SK-N-MC (cell line): ENCODE results near the gene ADAMTS5.

Experiments
- EZH2 ChIP-seq: fragments of 200-600 bp; sonication (generic); IDR thresholded peaks from one replicate; pipeline ENCODE4 v1.6.1; 2017; ENCODE audit warnings: antibody characterized with exemption
- FOXP2 ChIP-seq: optimal IDR thresholded peaks from 2 replicates; pipeline ENCODE3; 2011; ENCODE audit warnings: mild to moderate bottlenecking, moderate library complexity; ENCODE audit not compliant: insufficient read depth; ENCODE audit errors: extremely low read length, control extremely low read depth
- POLR2AphosphoS5 ChIP-seq: IDR thresholded peaks from 2 replicates; pipeline ENCODE4 v1.6.1; 2012; ENCODE audit warnings: mild to moderate bottlenecking, low read depth, low read length, borderline replicate concordance

DNA sequence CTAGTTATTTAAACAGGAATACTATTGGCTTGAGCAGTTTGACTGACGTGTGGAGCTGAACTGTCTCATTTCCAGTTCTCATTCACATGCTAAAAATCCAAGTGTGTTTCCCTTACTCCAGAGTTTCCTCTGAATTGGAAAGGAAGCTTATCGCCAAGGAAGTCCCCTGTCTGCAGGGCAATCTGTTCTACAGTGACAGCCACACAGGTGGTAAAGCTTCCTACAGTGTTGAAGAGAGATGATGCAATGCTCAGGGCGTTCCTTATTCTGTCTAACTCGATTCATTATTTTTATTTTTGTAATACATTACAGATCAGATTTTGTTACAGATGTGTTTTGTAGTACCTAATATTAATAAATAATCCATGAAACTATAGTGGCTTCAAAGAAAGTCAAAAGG lies 41.3 kb downstream of the ADAMTS5 start:
- no peak for TF ChIP-seq EZH2
- no peak for TF ChIP-seq POLR2AphosphoS5
- no peak for TF ChIP-seq FOXP2
